ENCODE measurements around the gene PTPRA.

Gene PTPRA

DNA sequence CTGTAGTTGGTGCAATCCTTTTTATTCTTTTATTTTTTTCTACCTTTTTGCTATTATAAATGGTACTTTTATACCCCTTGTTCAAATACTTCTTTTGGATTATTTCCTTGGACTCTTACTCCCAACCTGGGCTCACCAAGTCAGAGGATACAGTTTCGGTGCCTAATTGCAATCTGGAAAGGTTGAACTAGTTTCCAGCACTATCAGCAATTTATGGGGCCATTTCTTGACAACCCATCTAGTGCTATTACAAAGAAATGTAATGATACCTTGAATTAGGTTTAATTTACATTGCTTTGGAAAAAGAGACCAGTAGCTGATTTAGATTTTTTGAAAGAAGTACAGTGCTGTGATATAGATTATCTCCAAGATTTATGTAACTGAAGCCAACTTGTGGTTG is 5.2 kb downstream of the PTPRA start (continued):
- TF ChIP-seq, protein P1, sequence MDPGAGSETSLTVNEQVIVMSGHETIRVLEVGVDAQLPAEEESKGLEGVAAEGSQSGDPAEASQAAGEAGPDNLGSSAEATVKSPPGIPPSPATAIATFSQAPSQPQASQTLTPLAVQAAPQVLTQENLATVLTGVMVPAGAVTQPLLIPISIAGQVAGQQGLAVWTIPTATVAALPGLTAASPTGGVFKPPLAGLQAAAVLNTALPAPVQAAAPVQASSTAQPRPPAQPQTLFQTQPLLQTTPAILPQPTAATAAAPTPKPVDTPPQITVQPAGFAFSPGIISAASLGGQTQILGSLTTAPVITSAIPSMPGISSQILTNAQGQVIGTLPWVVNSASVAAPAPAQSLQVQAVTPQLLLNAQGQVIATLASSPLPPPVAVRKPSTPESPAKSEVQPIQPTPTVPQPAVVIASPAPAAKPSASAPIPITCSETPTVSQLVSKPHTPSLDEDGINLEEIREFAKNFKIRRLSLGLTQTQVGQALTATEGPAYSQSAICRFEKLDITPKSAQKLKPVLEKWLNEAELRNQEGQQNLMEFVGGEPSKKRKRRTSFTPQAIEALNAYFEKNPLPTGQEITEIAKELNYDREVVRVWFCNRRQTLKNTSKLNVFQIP (CRISPR knock-in tag; IDR thresholded peaks at IDR 0.05; ENCODE audit: borderline replicate concordance, low read depth), result no peak

DNA sequence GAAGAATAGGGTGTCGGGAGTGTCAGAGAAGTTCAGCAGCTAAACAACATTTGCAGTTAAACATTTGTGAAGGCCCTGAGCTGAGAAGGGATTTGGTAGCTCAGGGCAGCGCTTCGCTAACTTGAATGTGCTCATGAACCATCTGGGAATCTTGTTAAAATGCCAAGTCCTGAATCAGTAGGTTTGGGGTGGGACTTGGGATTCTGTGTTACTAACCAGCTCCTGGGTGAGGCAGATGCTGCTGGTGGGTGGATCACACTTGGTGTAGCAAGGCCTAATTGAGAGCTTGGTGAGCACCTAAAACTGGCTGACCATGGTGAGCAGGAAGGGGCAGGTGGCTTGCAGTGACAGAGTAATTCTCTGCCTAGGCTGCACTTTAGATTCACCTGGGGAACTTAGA is 5.9 kb downstream of the PTPRA start:
- TF ChIP-seq, protein P2, sequence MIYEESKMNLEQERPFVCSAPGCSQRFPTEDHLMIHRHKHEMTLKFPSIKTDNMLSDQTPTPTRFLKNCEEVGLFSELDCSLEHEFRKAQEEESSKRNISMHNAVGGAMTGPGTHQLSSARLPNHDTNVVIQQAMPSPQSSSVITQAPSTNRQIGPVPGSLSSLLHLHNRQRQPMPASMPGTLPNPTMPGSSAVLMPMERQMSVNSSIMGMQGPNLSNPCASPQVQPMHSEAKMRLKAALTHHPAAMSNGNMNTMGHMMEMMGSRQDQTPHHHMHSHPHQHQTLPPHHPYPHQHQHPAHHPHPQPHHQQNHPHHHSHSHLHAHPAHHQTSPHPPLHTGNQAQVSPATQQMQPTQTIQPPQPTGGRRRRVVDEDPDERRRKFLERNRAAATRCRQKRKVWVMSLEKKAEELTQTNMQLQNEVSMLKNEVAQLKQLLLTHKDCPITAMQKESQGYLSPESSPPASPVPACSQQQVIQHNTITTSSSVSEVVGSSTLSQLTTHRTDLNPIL (CRISPR knock-in tag; IDR thresholded peaks at IDR 0.05; ENCODE audit: low read depth), result no peak
- TF ChIP-seq ZNF565 (CRISPR knock-in tag; conservative IDR thresholded peaks at IDR 0.05; ENCODE audit: low read depth) (no peak), ESRRG (CRISPR knock-in tag; IDR thresholded peaks at IDR 0.05) (no peak), PPARA (CRISPR knock-in tag; IDR thresholded peaks at IDR 0.05; ENCODE audit: borderline replicate concordance) (no peak), OSR1 (CRISPR knock-in tag; IDR thresholded peaks at IDR 0.05) (no peak), TOX (CRISPR knock-in tag; IDR thresholded peaks at IDR 0.05; ENCODE audit: borderline replicate concordance) (no peak), RARB (CRISPR knock-in tag; IDR thresholded peaks at IDR 0.05) (no peak)
- peak; percentile 52 for ATAC-seq

DNA sequence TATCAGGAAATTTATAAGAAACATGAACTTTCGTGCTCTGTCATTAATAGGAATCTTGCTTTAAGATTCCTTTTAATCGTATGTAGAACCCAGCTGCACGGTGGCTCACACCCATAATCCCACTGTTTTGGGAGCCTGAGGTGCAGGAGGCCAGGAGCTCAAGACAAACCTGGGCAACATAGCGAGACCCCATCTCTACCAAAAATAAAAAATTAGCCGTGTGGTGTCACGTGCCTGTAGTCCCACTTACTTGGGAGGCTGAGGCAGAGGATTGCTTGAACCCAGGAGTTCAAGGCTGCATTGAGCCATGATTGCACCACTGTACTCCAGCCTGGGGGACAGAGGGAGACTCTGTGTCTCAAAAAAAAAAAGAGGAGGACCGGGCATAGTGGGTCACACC is 7.4 kb downstream of the PTPRA start:
- no peak for ATAC-seq
- TF ChIP-seq ZC3H10 (CRISPR knock-in tag; IDR thresholded peaks at IDR 0.05), result no peak
- no peak for TF ChIP-seq BACH2 (CRISPR knock-in tag; IDR thresholded peaks at IDR 0.05; ENCODE audit: borderline replicate concordance)
- TF ChIP-seq, protein P3, sequence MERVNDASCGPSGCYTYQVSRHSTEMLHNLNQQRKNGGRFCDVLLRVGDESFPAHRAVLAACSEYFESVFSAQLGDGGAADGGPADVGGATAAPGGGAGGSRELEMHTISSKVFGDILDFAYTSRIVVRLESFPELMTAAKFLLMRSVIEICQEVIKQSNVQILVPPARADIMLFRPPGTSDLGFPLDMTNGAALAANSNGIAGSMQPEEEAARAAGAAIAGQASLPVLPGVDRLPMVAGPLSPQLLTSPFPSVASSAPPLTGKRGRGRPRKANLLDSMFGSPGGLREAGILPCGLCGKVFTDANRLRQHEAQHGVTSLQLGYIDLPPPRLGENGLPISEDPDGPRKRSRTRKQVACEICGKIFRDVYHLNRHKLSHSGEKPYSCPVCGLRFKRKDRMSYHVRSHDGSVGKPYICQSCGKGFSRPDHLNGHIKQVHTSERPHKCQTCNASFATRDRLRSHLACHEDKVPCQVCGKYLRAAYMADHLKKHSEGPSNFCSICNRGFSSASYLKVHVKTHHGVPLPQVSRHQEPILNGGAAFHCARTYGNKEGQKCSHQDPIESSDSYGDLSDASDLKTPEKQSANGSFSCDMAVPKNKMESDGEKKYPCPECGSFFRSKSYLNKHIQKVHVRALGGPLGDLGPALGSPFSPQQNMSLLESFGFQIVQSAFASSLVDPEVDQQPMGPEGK (CRISPR knock-in tag; IDR thresholded peaks at IDR 0.05; ENCODE audit: borderline replicate concordance), result no peak
- no peak for TF ChIP-seq ZNF70 (CRISPR knock-in tag; IDR thresholded peaks at IDR 0.05)
- no peak for TF ChIP-seq ESRRG (CRISPR knock-in tag; IDR thresholded peaks at IDR 0.05)
- TF ChIP-seq CSDC2 (CRISPR knock-in tag; IDR thresholded peaks at IDR 0.05), result no peak
- TF ChIP-seq, protein P2 (CRISPR knock-in tag; IDR thresholded peaks at IDR 0.05; ENCODE audit: low read depth), result no peak

DNA sequence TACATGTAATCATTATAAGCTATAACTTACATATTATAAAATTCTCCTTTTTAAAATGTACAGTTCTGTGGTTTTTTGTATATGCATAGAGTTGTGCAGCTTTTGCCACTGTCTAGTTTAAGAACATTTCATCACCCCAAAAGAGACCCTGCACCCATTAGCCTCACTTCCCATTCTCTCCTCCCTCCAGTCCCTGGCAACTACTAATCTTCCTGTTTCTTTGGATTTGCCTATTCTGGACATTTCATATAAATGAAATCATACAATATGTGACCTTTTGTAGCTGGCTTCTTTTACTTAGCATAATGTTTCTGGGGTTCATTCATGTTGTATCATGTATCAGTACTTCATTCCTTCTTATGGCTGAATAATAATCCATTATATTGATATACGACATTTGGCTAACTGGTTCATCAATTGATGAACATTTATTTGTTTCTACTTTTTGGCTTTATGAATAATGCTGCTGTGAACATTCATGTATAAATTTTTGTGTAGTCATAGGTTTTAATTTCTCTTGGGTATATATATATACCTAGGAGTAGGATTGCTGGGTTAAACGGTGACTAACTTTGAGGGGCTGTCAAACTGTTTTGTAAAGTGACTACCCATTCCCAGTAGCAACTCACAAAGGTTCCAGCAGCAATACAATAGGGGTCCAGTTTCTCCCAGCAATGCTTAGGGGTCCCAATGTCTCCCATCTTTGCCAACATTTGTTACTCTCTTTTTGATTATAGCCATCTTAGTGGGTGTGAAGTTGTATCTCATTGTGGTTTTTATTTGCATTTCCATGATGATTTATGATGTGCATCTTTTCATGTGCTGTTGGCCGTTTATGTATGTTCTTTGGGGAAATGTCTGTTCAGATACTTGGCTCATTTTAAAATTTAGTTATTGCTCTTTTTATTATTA is 10.7 kb downstream of the PTPRA start:
- TF ChIP-seq ZNF8 (CRISPR knock-in tag; IDR thresholded peaks at IDR 0.05) (no peak), PPARA (CRISPR knock-in tag; IDR thresholded peaks at IDR 0.05; ENCODE audit: borderline replicate concordance) (no peak), OSR1 (CRISPR knock-in tag; IDR thresholded peaks at IDR 0.05) (no peak), ZFP3 (CRISPR knock-in tag; IDR thresholded peaks at IDR 0.05) (no peak), CSDC2 (CRISPR knock-in tag; IDR thresholded peaks at IDR 0.05) (no peak), BACH2 (CRISPR knock-in tag; IDR thresholded peaks at IDR 0.05; ENCODE audit: borderline replicate concordance) (no peak)
- TF ChIP-seq, protein P4, sequence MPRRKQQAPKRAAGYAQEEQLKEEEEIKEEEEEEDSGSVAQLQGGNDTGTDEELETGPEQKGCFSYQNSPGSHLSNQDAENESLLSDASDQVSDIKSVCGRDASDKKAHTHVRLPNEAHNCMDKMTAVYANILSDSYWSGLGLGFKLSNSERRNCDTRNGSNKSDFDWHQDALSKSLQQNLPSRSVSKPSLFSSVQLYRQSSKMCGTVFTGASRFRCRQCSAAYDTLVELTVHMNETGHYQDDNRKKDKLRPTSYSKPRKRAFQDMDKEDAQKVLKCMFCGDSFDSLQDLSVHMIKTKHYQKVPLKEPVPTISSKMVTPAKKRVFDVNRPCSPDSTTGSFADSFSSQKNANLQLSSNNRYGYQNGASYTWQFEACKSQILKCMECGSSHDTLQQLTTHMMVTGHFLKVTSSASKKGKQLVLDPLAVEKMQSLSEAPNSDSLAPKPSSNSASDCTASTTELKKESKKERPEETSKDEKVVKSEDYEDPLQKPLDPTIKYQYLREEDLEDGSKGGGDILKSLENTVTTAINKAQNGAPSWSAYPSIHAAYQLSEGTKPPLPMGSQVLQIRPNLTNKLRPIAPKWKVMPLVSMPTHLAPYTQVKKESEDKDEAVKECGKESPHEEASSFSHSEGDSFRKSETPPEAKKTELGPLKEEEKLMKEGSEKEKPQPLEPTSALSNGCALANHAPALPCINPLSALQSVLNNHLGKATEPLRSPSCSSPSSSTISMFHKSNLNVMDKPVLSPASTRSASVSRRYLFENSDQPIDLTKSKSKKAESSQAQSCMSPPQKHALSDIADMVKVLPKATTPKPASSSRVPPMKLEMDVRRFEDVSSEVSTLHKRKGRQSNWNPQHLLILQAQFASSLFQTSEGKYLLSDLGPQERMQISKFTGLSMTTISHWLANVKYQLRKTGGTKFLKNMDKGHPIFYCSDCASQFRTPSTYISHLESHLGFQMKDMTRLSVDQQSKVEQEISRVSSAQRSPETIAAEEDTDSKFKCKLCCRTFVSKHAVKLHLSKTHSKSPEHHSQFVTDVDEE (CRISPR knock-in tag; IDR thresholded peaks at IDR 0.05), result no peak
- TF ChIP-seq, protein P3 (CRISPR knock-in tag; IDR thresholded peaks at IDR 0.05; ENCODE audit: borderline replicate concordance), result no peak
- ATAC-seq, result no peak

All from SK-N-SH treated with all-trans-retinoic acid at 6 μM for 48 hours (cell line).